T-helper 17 cell (primary cell): Measurements from ENCODE around the gene STK26. TPM values are rescaled to one million over a fixed set of nuclear protein-coding genes. Genes with fewer than 3 reads are reported as not detected.

Experiments
- ATAC-seq: fragments of 150-1000 bp; cut with Tn5 transposase; 2 replicates; pipeline ENCODE4 v1.10.0; 2021; ENCODE audit warnings: mild to moderate bottlenecking, moderate library complexity
- DNase-seq, 3 donors: peaks; one replicate each; pipeline versions ENCODE4 v3.0.0 to v3.0.0-alpha.2; 2020 to 2021
- H3K9me3 ChIP-seq: one replicate; pipeline ENCODE4 v1.7.0; 2013; ENCODE audit warnings: low read length, mild to moderate bottlenecking; ENCODE audit not compliant: control insufficient read depth, poor library complexity, severe bottlenecking
- H3K27ac Mint-ChIP-seq: one replicate; pipeline ENCODE4 v1.8.0; 2022; ENCODE audit warnings: mild to moderate bottlenecking, moderate library complexity, mixed read lengths
- H3K27me3 Mint-ChIP-seq: one replicate; pipeline ENCODE4 v1.8.0; 2022; ENCODE audit warnings: mixed read lengths
- H3K36me3 Mint-ChIP-seq: one replicate; pipeline ENCODE4 v1.8.0; 2022; ENCODE audit warnings: low read depth, mixed read lengths
- H3K4me1 Mint-ChIP-seq: one replicate; pipeline ENCODE4 v1.8.0; 2022; ENCODE audit warnings: mild to moderate bottlenecking, mixed read lengths
- H3K4me3 Mint-ChIP-seq: one replicate; pipeline ENCODE4 v1.8.0; 2022; ENCODE audit warnings: mild to moderate bottlenecking, moderate library complexity, mixed read lengths
- total RNA-seq, 4 donors: library from RNA in 2 of 4; stranded (reverse) in 2 of 4; gene quantifications; one replicate each; pipeline ENCODE4 v1.2.3 and lab custom pipeline; 2022 to 2026

The STK26 gene
- total RNA-seq, 2 donors from 2014 or later, result 25.2 to 34.3 TPM

DNA sequence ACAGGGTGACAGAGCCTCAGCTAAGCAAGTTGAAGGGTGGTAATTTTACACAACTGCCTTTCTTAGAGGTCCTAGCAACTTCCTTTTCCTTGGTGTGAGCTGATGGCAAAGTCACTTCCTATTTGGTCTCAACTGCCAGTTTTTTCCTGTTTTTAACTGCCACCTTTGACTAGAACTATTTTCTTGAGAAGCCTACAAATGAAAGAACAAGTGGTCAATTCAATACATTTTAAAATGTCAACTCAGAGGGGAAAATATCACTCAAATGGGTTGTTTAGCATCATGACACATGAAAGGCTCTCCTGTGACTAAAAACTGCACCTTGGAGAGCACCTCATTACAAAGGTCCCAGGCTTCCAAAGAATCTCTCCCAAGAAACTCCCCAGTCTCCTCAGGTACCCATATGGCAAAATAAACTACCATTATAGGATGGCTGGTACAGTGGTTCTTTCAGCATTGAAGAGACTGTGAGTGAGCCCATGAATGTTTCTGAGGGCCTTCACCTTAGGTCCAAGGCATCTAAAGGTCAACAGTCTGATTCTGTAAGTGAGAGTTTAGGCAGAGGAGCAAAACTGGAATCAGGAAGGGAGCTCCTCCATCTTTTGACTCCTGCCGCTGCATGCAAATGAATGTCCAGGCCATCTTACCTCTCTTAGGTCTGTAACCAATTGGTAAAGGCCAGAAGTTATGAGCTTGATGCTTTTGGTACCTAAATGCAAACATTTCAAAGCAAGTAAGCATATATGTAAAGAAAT, 5.5 kb upstream of the STK26 start:
- no peak overlapping the region for H3K4me3 Mint-ChIP-seq
- H3K36me3 Mint-ChIP-seq, result no peaks in the 10 kb centered on the region
- H3K4me1 Mint-ChIP-seq, result peaks cover 7% of the 10 kb centered on the region
- H3K27ac Mint-ChIP-seq, result no peak overlapping the region
- no peak for ATAC-seq
- no peak for DNase-seq
- H3K9me3 ChIP-seq, result no peaks in the 10 kb centered on the region
- H3K27me3 Mint-ChIP-seq, result no peaks in the 10 kb centered on the region

DNA sequence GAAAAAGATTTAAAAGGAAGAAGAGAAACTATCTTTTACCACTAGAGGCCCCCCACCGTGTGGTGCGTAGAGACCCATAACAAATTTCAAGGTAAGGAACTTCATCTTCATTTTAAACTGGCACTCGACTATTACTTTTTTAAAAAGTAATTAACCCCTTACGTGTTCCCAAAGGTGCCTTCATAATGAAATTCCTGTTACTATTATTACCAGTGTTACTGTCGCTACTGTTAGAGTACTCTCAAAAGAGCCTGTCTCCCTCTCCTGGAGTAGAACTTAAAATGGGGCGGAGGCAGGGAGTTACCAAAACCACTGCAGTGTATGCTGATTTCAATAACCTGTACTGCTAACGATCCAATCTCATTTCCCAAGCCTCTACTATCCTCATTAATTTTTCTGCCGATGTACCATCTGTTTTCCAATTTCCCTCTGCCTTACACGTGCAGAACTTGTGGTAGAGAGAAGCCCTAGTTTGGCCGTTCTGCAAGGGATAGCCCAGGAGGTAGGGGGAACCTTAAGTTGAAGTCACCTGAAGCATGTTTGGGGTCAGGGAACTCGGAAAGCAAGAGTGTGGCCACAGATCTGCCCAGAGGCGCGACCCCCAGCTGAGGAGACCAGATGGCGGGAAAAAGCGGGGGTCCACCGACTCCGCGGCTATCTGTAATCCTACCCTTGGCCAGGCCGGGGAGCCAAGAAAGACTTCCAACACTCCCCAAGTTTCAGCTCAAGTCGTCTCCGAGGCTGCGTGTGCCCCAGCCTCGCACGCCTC, 720 bp upstream of the STK26 start:
- Mint-ChIP-seq H3K36me3 (no peaks in the 10 kb centered on the region), H3K27me3 (no peaks in the 10 kb centered on the region), H3K4me1 (peaks cover 13% of the 10 kb centered on the region), H3K4me3 (peak overlapping the region; percentile 92), H3K27ac (no peak overlapping the region)
- ATAC-seq (peak; percentile 50), DNase-seq (no peak)
- H3K9me3 ChIP-seq, result no peaks in the 10 kb centered on the region

DNA sequence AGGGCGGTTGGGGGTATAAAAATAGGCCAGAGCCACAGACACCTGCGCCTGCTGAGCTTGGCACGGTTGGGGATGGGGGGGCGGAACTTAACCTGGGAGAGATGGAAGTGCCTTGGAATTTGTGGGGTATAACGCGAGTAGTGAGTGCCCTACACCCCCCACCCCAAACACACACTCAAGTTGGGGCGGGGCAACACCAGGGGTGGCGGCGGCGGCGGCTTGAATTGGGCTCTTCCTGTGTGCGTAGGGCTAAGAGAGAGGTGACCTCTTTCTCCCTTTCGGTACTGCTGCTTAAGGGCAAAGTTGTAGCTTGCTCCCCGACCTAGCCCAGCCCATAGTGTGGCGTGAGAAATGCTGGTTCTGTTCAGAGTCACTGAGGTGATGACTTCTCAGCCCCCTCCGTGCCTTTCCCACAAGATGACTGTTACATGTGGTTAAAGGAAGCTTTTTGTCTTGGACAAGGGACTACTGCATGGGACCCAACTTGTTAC, 839 bp downstream of the STK26 start:
- DNase-seq (peak; percentile 21 to 23 (median 21)), ATAC-seq (peak; percentile 43)
- Mint-ChIP-seq H3K27me3 (no peaks in the 10 kb centered on the region), H3K27ac (peak overlapping the region; percentile 78), H3K4me1 (peaks cover 22% of the 10 kb centered on the region), H3K36me3 (no peaks in the 10 kb centered on the region), H3K4me3 (peak overlapping the region; percentile 92)
- H3K9me3 ChIP-seq, result no peaks in the 10 kb centered on the region

DNA sequence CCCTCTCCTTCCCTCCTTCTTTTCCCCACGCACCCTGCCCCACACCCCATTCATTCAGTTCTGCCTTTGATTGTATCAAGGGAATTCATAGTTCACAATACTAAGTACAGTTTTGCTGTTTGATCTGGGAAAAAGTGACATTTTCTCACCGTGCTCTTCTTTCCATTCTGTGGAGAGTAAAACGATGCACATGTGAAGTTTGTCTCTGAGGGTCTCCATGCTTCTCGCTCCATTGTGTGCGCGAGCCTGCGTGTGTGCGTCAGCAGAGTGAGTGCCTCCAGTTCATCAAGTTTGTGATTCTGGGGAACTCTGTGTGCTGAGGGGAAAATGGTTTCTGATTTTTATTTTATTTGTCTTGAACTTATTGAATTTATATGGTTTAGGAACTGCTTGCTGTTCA, 1.9 kb downstream of the STK26 start:
- H3K4me1 Mint-ChIP-seq, result peaks cover 27% of the 10 kb centered on the region
- no peaks in the 10 kb centered on the region for H3K36me3 Mint-ChIP-seq
- H3K9me3 ChIP-seq, result no peaks in the 10 kb centered on the region
- ATAC-seq (no peak), DNase-seq (no peak)
- no peak overlapping the region for H3K27ac Mint-ChIP-seq
- H3K4me3 Mint-ChIP-seq, result peak overlapping the region; percentile 63
- no peaks in the 10 kb centered on the region for H3K27me3 Mint-ChIP-seq

DNA sequence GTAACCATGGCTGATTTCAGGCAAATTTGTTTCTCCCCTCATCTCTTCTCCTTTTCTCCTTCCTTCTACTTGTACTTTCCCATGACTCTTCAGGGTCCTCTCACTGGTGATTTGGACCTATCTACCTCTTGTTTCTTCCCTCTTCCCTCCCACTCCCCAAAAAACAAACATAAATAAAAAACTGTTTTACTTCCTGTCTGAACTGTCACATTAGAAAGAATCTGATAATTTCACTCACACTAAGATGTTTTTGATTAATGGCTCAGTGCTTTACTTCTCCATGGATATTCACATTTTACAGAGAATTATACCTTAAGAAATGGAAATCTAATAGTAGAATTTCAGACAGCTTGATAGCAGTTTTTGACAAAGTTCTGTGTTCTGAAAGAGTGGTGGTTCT, 7.2 kb downstream of the STK26 start:
- no peak overlapping the region for H3K4me3 Mint-ChIP-seq
- ATAC-seq (no peak), DNase-seq (no peak)
- no peaks in the 10 kb centered on the region for H3K27me3 Mint-ChIP-seq
- no peaks in the 10 kb centered on the region for H3K9me3 ChIP-seq
- peak overlapping the region; percentile 19 for H3K27ac Mint-ChIP-seq
- H3K4me1 Mint-ChIP-seq, result peaks cover 39% of the 10 kb centered on the region
- H3K36me3 Mint-ChIP-seq, result no peaks in the 10 kb centered on the region

DNA sequence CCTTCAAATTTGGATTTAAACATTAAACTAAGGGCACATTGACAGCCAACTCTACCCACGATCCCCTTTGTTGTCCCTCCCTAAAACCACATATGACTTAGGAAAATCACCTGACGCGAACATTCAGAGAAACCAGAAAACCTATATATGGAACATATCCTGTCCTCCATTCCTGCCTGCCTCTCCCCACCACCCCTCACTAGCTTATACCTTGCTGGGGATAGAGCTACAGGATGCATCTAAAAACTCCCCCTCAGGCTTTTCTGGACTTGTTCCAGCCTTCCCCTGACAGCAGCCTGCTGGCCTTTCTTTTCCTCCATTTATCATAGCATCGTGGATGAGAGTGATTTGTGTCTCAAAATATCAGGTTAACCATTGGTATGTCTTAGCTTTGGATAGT, 8.8 kb downstream of the STK26 start:
- H3K9me3 ChIP-seq, result no peaks in the 10 kb centered on the region
- Mint-ChIP-seq H3K4me3 (peak overlapping the region; percentile 68), H3K27me3 (no peaks in the 10 kb centered on the region), H3K27ac (no peak overlapping the region), H3K36me3 (no peaks in the 10 kb centered on the region), H3K4me1 (peaks cover 43% of the 10 kb centered on the region)
- ATAC-seq (no peak), DNase-seq (no peak)

DNA sequence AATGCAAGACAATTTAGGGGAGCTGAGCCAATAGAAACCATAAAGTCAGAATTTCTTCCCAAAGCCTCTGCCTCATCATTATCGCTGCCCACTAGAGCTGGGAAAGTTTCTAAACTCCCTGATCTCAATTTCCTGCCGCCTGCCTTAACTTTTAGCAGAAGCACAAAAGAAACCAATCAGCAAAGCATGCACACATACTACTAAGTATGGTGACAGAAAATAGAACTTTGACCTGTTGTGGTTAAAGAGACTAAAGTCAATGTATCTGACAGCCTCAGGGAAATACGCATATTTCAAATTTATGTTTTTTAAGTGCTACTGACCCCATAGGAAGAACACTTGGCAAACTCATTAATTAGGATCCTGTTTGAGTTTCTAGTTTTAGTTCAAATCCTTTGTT, 10.1 kb downstream of the STK26 start:
- Mint-ChIP-seq H3K36me3 (no peaks in the 10 kb centered on the region), H3K27me3 (no peaks in the 10 kb centered on the region), H3K27ac (no peak overlapping the region), H3K4me3 (no peak overlapping the region), H3K4me1 (peaks cover 43% of the 10 kb centered on the region)
- H3K9me3 ChIP-seq, result no peaks in the 10 kb centered on the region
- no peak for DNase-seq
- ATAC-seq, result no peak

DNA sequence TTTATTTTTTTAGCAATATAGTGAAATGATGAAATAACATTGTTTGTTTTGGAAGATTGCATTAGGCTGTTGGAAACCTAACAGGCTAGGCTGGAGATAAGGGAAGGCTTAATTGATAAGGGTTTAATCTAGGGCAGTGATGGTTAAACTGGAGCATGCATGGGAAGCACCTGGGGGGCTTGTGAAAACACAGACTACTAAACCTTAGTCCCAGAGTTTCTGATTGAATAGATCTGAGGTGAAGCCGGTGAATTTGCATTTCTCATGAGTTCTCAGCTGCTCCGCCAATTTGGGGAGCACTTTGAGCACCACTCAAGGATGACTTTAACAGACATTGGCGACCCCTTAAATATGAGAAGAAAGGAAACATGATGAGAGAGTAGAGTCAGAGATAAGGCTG, 11.5 kb downstream of the STK26 start:
- peaks cover 33% of the 10 kb centered on the region for H3K4me1 Mint-ChIP-seq
- ATAC-seq, result no peak

DNA sequence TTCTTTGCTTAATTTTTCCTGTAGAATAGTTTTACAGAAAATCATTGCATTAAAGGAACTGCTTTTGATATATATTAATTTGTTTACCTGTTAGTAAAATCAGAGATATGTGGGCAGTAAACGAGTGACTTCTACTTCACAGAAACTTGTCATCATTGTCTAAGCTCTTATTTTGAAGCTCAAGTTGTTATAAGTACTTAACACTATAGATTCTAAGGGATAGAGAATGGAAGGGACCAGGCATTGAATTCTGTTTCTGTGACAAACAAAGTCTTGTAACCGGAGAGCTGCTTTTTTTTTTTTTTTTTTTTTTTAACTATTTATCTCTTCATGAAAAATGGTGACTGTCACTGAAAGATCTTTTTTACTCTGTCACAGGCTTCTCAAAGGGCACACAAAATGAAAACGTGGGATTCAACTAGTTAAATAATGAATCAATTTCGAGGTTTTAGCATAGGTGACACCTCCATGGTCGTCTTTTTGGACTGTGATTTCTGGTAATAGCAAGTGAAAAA, 14.4 kb downstream of the STK26 start:
- DNase-seq, result no peak
- no peaks in the 10 kb centered on the region for H3K36me3 Mint-ChIP-seq
- no peaks in the 10 kb centered on the region for H3K27me3 Mint-ChIP-seq
- no peak overlapping the region for H3K27ac Mint-ChIP-seq
- no peak for ATAC-seq
- H3K9me3 ChIP-seq, result no peaks in the 10 kb centered on the region
- peaks cover 24% of the 10 kb centered on the region for H3K4me1 Mint-ChIP-seq
- peak overlapping the region; percentile 50 for H3K4me3 Mint-ChIP-seq

More for the DNA sequence above, 11.5 kb downstream of the STK26 start:
- Mint-ChIP-seq H3K4me3 (no peak overlapping the region), H3K36me3 (no peaks in the 10 kb centered on the region), H3K27ac (peak overlapping the region; percentile 29), H3K27me3 (no peaks in the 10 kb centered on the region)
- H3K9me3 ChIP-seq, result no peaks in the 10 kb centered on the region
- DNase-seq, result no peak

DNA sequence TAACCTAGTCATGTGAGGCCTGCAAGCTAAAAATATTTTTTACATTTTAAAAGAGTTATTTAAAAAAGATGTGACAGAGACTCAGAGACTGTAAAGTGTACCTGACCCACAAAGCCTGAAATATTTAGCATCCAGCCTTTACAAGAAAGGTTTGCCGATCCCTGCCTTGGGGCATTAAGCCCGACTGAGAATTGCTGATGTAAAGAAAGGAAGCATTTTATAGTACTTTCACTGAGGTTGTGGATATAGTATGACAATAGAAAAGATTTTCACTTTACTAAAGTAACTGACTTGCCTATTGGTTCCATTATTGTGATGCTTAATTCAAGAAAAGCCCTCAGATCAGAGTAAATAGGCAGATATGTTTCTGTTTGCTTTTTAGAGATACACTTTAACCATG, 17.0 kb downstream of the STK26 start:
- Mint-ChIP-seq H3K4me3 (no peak overlapping the region), H3K4me1 (peaks cover 23% of the 10 kb centered on the region)

DNA sequence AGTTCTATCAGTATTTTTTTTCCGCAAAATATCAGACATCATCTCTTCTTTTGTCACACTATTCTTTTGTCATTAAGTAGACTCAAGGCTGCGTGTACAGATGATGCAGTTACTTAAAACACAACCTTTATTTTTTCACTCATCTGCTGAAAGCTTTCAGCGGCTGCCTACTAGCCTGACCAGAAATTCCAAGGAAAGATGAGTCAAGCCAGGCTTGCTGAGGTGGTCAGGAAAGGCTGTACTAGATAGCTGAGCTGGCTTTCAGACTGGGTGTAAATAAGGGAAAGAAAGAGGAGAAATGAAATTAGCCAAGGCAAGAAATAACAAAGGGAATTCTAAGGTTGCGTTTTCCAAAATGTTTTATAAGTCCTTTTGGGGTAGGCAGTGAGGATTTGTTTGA, 17.9 kb downstream of the STK26 start:
- no peaks in the 10 kb centered on the region for H3K36me3 Mint-ChIP-seq
- ATAC-seq (no peak), DNase-seq (no peak)
- H3K4me3 Mint-ChIP-seq, result no peak overlapping the region
- no peak overlapping the region for H3K27ac Mint-ChIP-seq
- no peaks in the 10 kb centered on the region for H3K9me3 ChIP-seq
- no peaks in the 10 kb centered on the region for H3K27me3 Mint-ChIP-seq
- H3K4me1 Mint-ChIP-seq, result peaks cover 23% of the 10 kb centered on the region

More for the DNA sequence above, 17.0 kb downstream of the STK26 start:
- H3K9me3 ChIP-seq, result no peaks in the 10 kb centered on the region
- Mint-ChIP-seq H3K36me3 (no peaks in the 10 kb centered on the region), H3K27ac (no peak overlapping the region), H3K27me3 (no peaks in the 10 kb centered on the region)
- ATAC-seq (no peak), DNase-seq (no peak)

DNA sequence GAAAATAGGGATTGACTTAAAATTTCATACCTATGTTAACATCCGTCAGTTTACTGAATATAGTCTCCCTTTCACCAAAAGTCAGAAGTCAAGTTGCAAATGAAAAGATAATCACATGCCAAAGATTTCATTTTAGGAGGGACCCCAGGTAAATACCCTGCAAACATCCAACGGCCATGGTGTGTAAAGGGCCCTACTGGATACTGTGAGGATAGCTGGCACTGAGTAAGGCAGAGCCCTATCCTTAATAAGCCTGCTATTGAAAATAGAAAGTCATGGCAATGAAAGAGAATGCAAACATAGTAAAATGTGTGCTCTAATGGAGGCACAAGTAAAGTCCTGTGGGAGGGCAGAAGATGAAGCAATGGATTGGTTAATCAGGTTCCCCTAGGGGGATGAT, 20.9 kb downstream of the STK26 start:
- Mint-ChIP-seq H3K27me3 (no peaks in the 10 kb centered on the region), H3K4me3 (no peak overlapping the region), H3K27ac (no peak overlapping the region), H3K36me3 (no peaks in the 10 kb centered on the region), H3K4me1 (peaks cover 20% of the 10 kb centered on the region)
- H3K9me3 ChIP-seq, result no peaks in the 10 kb centered on the region
- ATAC-seq (no peak), DNase-seq (no peak)

DNA sequence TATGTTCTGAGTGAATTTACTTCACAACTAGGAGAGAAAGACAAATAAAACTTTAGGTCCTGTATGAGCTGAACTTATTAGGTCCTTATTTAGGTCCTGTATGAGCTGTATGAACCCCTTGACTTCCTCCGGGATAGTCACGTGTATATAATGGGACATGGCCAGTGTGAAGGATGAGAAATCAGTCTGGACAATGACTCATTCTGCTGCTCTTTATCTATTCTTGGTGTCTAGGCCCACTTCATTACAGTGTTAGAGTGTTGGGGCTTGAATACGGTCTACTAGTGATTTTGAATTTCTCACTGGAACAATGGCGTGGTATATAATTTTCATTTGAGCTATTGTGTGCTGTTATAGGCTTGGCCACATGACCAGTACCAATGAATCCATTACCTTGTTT, 21.9 kb downstream of the STK26 start:
- no peaks in the 10 kb centered on the region for H3K9me3 ChIP-seq
- Mint-ChIP-seq H3K4me3 (no peak overlapping the region), H3K36me3 (no peaks in the 10 kb centered on the region), H3K4me1 (peaks cover 20% of the 10 kb centered on the region), H3K27me3 (no peaks in the 10 kb centered on the region), H3K27ac (no peak overlapping the region)
- DNase-seq, result no peak
- no peak for ATAC-seq
